ENCODE measurements around the gene GEMIN7. TPM values are rescaled to one million over a fixed set of nuclear protein-coding genes. Genes with fewer than 3 reads are reported as not detected.

Gene GEMIN7
- total and polyA plus RNA-seq, 2 of the 4 experiments (the other 2 are of a cell fraction): 27.2 to 53.0 TPM

DNA sequence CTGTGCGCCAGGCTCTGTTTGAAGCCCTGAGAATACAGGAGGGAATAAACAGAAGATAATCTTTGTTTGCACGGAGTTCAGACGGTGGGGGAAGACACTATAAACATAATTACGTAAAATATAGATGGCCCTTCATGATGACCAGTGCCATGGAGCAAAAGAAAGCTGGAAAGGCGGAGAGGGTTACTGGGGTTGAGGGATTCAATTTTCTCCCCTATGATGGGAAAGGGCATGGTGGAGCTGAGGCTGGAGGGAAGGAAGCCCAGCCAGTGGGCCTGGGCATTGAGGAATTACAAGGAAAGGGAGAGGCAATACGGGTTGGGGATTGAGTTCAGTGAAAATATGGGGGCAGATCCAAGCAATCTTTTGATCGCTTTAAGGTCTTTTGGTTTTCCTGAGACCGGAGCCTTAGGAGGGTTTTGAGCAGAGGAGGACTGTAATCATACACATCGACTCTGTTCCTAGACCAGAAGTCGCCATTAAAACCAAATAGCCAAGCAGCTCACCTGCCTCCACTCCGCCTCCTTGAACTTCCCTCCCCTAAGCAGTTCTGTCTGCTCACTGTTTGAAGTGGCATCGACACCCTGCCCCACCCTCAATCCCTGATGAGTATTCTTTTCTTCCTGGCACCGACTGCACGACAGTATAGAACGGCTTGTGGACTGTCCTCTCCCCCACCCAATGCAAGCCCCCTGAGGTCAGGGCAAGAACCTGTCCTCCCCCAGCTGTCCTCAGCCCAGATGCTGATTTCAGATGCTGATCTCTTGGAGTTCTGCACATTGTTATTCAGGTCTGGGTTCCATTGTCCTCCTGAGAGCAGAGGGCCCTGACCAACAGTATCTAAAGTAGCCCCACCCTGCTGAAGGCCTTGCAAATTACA lies 2.0 kb upstream of the GEMIN7 start:
- intact Hi-C loops (cut with micrococcal nuclease): no loop called here
- no peaks in the 10 kb centered on the region for H3K27me3 ChIP-seq (ENCODE audit: control insufficient read depth, insufficient read depth, low read length)
- DNase-seq (no peak), ATAC-seq (ENCODE audit: low read depth) (no peak)
- peak overlapping the region; percentile 54 to 85; a peak in 2 of 4 replicates for H4K8ac ChIP-seq (ENCODE audit: low read depth in 2 of 2, low read length in 2 of 2)
- no peak overlapping the region for H2BK20ac ChIP-seq (ENCODE audit: low read depth, low read length)
- H3K9me3 ChIP-seq (ENCODE audit: control insufficient read depth, insufficient read depth, low read length): no peaks in the 10 kb centered on the region
- peak overlapping the region; percentile 78 for H2AK9ac ChIP-seq (replicated peaks; ENCODE audit: low read depth, low read length, poor library complexity)
- CTCF ChIA-PET: interaction anchor here (1.0 kb wide), 1 partner anchor 18 kb away, joined by 3 read pairs; no protein-coding TSS in a partner anchor
- H4K20me1 ChIP-seq (ENCODE audit: insufficient read depth, low read length): no peaks in the 10 kb centered on the region
- in situ Hi-C loops (cut with MboI; ENCODE audit: low sequenced_read_pairs): no loop called here
- peak overlapping the region; percentile 65 for H3K4me2 ChIP-seq (ENCODE audit: low read depth, low read length)
- H2BK15ac ChIP-seq (ENCODE audit: low read depth, low read length): no peak overlapping the region
- no TSS peak for BruUV-seq (replicated peaks)
- WGBS, 2 experiments (ENCODE audit: extremely low coverage in 2 of 2, insufficient read length in 1 of 2): 82% methylated on average over 6 of the region's 15 CpGs; no CpG with 5 or more reads in 1 of the 2 experiments
- H3K56ac ChIP-seq (ENCODE audit: extremely low read depth, insufficient read depth, low read length): no peak overlapping the region
- H3K4ac ChIP-seq (ENCODE audit: low read depth, low read length): 0 out of 2 replicates have a peak overlapping the region, but pooled peaks have one; percentile 30
- no peak overlapping the region; the same call in none of the 2 replicates for H2AK5ac ChIP-seq (ENCODE audit: low read depth, low read length)
- H2BK5ac ChIP-seq (ENCODE audit: low read depth, low read length, poor library complexity, severe bottlenecking): no peak overlapping the region
- H3K36me3 ChIP-seq (ENCODE audit: control insufficient read depth, insufficient read depth, low read length): peaks cover 6% of the 10 kb centered on the region
- H3K9ac ChIP-seq (ENCODE audit: low read depth, low read length): no peak overlapping the region
- dilution Hi-C loops (cut with HindIII; ENCODE audit: low sequenced_read_pairs, unreplicated experiment): no loop called here
- no peak overlapping the region for H3K18ac ChIP-seq (ENCODE audit: low read depth, low read length)
- H4K5ac ChIP-seq (ENCODE audit: low read depth, low read length): peak overlapping the region; percentile 0
- H3K9me1 ChIP-seq (ENCODE audit: insufficient read depth, low read length): peaks cover 15% of the 10 kb centered on the region
- H3K23ac ChIP-seq (ENCODE audit: low read depth, low read length): peak overlapping the region; percentile 16; the same call in 1 of the 2 replicates
- H3K79me1 ChIP-seq (ENCODE audit: low read depth in 1 of 2, low read length in 2 of 2): peaks cover 13 to 37% of the 10 kb centered on the region in 2 experiments
- H3K27ac ChIP-seq (ENCODE audit: insufficient read depth, low read length): no peak overlapping the region
- POLR2A ChIA-PET (ENCODE audit: unreplicated experiment): no interaction called here
- TF ChIP-seq CEBPB (IDR thresholded peaks at IDR 0.05; ENCODE audit: low read depth, low read length) (no peak), CHD1 (IDR thresholded peaks at IDR 0.05; ENCODE audit: low read depth, low read length) (no peak), MAZ (IDR thresholded peaks at IDR 0.05; ENCODE audit: borderline replicate concordance, low read depth, low read length) (no peak), BHLHE40 (IDR thresholded peaks at IDR 0.05; ENCODE audit: low read depth, low read length) (no peak), MAFK (IDR thresholded peaks at IDR 0.05; ENCODE audit: low read depth, low read length) (no peak), RCOR1 (IDR thresholded peaks at IDR 0.05; ENCODE audit: insufficient replicate concordance, low read length) (no peak), NFE2L2 (IDR thresholded peaks at IDR 0.05; ENCODE audit: low read depth, low read length) (no peak), FOS (IDR thresholded peaks at IDR 0.05; ENCODE audit: low read depth, low read length) (no peak), RAD21 (IDR thresholded peaks at IDR 0.05; ENCODE audit: low read length) (no peak), RFX5 (IDR thresholded peaks at IDR 0.05; ENCODE audit: low read depth, low read length) (no peak), SMC3 (IDR thresholded peaks at IDR 0.05; ENCODE audit: low read depth, low read length) (no peak), MXI1 (IDR thresholded peaks at IDR 0.05; ENCODE audit: borderline replicate concordance, low read depth, low read length) (no peak), POLR2A (IDR thresholded peaks at IDR 0.05; ENCODE audit: low read depth, low read length) (no peak)
- TF ChIP-seq, protein P1, sequence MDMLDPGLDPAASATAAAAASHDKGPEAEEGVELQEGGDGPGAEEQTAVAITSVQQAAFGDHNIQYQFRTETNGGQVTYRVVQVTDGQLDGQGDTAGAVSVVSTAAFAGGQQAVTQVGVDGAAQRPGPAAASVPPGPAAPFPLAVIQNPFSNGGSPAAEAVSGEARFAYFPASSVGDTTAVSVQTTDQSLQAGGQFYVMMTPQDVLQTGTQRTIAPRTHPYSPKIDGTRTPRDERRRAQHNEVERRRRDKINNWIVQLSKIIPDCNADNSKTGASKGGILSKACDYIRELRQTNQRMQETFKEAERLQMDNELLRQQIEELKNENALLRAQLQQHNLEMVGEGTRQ (IDR thresholded peaks at IDR 0.05; ENCODE audit: low read depth, low read length): no peak
- TF ChIP-seq, protein P2, sequence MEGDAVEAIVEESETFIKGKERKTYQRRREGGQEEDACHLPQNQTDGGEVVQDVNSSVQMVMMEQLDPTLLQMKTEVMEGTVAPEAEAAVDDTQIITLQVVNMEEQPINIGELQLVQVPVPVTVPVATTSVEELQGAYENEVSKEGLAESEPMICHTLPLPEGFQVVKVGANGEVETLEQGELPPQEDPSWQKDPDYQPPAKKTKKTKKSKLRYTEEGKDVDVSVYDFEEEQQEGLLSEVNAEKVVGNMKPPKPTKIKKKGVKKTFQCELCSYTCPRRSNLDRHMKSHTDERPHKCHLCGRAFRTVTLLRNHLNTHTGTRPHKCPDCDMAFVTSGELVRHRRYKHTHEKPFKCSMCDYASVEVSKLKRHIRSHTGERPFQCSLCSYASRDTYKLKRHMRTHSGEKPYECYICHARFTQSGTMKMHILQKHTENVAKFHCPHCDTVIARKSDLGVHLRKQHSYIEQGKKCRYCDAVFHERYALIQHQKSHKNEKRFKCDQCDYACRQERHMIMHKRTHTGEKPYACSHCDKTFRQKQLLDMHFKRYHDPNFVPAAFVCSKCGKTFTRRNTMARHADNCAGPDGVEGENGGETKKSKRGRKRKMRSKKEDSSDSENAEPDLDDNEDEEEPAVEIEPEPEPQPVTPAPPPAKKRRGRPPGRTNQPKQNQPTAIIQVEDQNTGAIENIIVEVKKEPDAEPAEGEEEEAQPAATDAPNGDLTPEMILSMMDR (conservative IDR thresholded peaks at IDR 0.05; ENCODE audit: low read depth, low read length): no peak
- peaks cover 5% of the 10 kb centered on the region; the same call in 1 of the 2 replicates for H3K4me1 ChIP-seq (ENCODE audit: control insufficient read depth, insufficient read depth, low read length)
- H3K14ac ChIP-seq (replicated peaks; ENCODE audit: low read depth, low read length): no peak overlapping the region
- H3K4me3 ChIP-seq (ENCODE audit: insufficient read depth, low read depth, low read length): no peak overlapping the region
- H2AFZ ChIP-seq (replicated peaks; ENCODE audit: low read length, poor library complexity): peak overlapping the region; percentile 91
- no peak overlapping the region for H4K91ac ChIP-seq (ENCODE audit: insufficient read depth, low read depth, low read length)
- H2BK120ac ChIP-seq (ENCODE audit: low read depth, low read length): no peak overlapping the region
